Measurements from ENCODE around the gene FCN1.
"Not testable (repeated sequence)": the region's sequence is repeated elsewhere in the genome, so short reads cannot be mapped to it uniquely, and the experiment has no call there.

The FCN1 gene

DNA sequence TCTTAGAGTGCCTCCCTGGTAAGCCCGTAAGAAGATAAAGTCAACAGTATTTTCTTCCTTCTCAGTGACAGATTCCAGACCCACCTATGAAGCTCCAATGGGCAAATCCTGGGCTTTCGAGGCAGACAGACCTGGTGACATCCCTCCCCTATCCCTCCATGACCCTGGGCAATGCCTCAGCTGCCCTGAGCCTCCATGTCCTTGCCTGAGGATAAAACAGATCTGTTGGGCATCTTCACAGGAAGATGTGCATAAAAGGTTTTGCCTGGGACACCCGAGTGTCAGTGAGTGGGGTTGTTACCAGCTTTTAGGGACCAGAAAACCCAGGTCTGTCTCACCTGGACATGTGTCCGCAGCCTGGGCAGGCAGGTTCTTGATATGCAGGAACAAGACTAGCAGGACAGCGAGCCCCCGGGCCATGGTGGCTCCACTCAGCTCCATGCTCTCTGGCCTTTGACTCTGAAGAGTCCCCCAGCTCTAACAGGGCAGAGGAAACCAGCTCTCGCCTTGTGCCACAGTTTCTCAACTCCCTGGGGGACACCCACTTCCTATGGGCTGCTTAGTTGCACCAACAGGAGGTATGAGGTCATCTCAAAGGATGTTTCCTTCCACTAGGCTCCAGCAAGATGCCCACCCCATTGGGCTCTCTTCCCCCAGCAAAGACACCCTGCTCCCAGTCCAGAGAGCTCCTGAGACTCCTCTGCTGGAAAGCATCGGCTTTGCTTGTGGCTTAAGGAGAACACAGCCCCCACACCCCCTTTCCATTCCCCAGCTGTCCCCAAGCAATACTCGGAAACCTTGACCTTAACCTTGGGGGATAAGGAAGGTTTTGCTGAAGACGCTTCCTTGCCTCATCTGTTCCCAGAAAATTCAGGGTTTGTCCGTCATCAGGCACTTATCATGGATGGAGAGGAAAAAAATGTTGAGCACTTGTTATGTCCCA is at the start of gene FCN1:
FCN1 (minus strand) TSS at position 482 of the 943 bp plus-strand sequence; CDS start at position 441, 41 bp downstream.
- no peak for DNase-seq (ENCODE audit: low spot score)

DNA sequence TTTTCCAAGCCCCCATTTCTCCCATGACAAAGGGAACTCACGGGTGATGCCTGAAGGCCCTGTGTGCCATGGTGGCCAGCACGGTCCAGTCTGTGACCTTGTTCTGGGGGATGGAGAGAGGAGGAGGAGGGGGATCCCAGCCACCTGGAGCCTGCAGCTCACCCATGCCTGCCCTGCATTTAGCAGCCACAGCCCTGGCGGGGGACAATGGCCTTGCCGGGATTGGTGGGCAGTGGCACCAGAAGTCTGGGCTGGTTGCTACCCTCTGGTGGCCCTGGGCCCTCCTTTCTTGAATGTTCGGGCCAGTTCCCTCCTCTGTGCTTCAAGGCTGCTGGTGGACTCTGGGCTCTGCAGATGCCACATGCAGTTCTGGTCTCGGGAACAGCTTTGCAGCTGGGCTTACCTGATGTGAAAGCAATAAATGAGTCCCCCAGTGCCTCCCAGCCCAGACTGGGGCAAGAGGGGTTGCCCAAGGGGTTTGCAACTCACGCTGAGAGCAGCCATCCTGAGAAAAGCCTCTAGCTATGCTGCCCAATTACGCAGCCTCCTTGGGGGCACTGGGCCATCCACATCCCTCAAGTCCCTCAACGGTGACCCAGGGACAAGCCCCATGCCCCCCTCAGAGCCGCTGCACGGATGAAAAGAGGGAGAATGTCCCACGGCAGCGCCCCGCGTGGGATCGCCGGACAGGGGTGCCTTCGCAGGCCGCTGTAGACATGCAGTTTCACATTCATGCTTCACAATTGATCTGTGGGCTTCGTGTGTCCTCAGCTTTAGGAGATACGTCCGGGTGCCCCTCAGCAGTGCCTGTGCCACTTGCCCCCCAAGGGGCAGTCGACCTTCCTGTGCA is 49.2 kb upstream of the FCN1 start:
- no peak for DNase-seq (ENCODE audit: low spot score)

DNA sequence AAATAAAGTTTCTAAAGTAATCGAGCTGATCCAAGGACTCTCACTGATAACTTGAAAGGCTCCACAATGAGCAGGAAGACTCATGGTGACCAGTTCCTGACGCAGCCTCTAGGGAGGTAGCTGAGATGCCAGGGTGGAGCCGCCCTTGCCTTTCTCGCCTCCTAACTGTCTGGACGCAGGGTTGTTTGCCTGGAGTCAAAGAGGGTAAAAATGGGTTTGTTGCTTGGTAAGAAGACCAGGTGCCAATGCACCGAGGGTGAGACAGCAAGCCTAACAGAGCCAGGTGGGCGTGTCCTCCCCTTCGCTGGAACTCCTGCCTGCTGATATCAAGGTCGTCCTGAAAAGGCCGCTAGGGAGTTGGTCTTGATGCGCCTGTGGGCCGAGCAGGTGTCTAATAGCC is 48.6 kb upstream of the FCN1 start:
- DNase-seq (ENCODE audit: low spot score) = no peak

GRCh38 chr9:134965851-134966250 is 48.1 kb upstream of the FCN1 start:
- DNase-seq (ENCODE audit: low spot score) = no peak

DNA sequence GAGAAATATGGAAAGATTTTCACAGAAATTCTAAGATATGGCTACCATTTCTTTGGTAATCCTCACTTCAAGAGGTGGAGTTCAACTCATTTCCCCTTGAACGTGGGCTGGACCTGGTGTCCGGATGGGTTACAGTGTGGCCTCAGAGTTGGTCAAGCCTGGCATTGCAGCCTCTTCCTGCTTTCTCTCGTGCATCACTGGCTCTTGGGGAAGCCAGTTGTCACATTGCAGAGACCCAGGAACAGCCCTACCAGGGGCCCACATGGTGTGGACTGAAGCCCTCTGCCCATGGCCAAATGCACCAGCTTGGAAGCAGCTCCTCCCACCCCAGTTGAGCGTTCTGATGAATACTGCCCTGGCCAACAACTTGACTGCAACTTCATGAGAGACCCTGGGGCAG is 47.7 kb upstream of the FCN1 start:
- no peak for DNase-seq (ENCODE audit: low spot score)

DNA sequence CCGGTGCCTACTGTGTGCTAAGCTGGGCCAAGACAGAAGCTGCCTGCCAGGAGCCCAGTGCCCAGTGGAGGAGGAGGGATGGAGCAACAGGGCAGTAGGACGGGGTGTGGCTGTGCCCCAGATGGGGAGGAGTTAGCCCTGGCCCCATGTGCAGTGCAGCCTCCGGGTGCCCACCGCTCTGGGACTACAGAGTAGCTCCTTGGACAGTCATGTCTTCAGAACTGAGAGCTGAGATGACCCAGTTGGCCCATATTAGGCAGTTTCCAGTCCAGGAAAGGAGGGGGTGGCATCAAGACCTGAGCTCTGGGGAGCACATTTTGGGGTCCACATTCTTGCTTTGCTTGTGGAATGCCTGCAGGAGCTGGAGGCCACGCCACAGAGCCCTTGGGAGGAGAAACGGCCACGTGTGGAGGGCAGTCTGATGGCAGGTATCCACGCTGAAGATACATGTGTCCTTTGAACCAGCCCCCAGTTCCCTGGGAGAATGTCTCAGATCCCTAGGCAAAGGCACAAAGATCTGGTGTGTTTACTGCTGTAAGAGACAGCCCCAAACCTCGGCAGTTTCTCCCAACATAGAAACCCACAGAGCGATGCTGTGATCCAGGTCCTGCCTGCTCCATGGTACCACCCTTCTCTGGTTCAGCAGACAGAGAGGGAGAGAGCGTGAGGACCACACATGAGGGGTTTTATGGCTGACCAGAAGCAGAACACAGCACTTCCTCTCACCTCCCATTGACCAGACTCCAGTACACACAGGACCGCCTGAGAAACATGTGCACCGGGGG is 46.8 kb upstream of the FCN1 start:
- DNase-seq (ENCODE audit: low spot score) = no peak

- DNase-seq (ENCODE audit: low spot score) = no peak
Measured at GRCh38 chr9:134963546-134963945, 45.8 kb upstream of the FCN1 start.

DNA sequence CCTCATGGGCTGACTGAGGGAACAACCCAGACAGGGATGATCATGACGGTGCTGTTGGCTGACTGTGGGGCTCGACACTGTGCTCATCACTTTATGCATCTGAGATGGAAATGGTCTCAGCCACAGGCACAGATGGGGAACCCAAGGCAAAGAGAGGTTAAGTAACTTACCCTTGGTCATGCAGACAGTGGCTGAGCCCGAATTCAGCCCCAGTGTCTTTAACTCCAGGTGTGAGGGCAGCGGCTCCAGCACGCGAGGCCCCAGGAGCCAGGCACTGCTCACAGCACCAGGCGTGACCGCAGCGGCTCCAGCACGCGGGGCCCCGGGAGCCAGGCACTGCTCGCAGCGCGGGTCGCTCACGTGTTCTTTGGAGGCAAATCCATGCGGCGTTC is 45.3 kb upstream of the FCN1 start:
- DNase-seq (ENCODE audit: low spot score) = no peak

- no peak for DNase-seq (ENCODE audit: low spot score)
Measured at GRCh38 chr9:134962065-134962972, 44.6 kb upstream of the FCN1 start.

- no peak for DNase-seq (ENCODE audit: low spot score)
Measured at GRCh38 chr9:134961331-134962064, 43.8 kb upstream of the FCN1 start.

- DNase-seq (ENCODE audit: low spot score) = no peak
Measured at GRCh38 chr9:134960701-134961181, 43.0 kb upstream of the FCN1 start.

DNA sequence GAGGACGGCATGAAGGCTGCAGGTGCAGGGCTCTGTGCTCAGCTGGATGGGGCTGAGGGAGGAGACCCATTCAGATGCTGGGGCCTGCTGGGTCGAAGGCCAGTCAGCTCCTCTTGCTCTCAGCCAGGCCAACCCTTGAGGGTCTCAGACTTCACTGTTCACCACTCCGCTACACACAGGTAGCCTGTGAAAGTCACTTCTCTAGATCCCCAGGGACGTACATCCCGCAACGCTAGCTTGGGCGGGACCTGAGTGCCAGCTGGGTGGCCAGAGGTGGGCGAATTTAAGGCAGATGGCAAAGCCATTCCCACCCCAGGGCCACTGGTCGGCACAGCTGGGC is 42.2 kb upstream of the FCN1 start:
- no peak for DNase-seq (ENCODE audit: low spot score)

GRCh38 chr9:134959126-134959970 is 41.6 kb upstream of the FCN1 start:
- DNase-seq (ENCODE audit: low spot score) = no peak

DNA sequence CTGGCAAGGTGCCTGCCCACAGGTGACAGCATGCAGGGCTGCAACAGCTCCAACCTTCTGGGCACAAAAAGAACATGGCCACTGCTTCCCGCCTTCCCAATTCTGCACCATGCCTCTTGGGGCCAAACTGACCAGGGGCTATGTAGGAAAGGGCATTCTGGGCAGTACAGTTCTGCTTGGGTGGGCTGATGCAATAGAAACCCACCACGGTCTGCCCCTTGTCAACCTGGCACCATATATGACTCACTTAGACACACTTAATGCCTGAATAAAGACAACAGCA is 40.2 kb upstream of the FCN1 start:
- DNase-seq (ENCODE audit: low spot score) = no peak

DNA sequence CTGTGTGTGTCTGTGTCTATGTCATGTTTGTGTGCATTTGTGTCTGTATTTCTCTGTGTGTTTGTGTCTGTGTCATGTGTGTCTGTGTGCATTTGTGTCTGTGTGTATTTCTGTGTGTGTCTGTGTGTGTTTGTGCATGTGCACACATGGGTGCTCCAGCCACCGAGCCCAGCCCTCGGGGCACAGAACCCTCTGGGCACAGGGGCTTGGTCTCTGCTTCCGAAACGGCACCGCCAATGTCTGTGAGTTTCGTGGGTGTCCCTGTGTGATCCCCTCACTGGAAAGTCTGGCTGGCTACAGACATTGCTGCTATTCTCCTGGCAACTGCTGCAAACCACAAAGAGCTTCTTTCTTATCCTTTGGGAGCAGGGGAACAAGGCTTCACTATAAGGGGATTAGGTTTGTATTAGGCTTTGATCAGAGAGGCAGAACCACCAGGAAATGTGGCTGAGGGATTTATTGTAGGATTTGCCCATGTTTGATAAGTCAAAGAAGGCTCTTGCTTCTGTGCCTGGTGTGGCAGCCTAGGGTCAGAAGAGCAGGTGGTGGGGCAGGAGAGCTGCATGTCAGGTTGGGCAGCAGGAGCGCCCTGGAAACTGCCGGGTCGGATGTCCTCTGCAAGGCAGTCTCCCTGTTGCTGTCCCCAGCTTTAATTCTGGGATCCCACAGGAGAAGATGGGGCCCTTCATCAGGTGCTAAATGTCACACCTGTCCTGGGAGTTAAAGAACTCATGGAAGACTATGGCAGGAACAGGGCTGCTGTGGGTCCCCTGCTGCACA is 39.6 kb upstream of the FCN1 start:
- DNase-seq (ENCODE audit: low spot score) = peak; percentile 85

- DNase-seq (ENCODE audit: low spot score) = not testable (repeated sequence)
Measured at GRCh38 chr9:134956387-134956786, 38.7 kb upstream of the FCN1 start.

GRCh38 chr9:134955801-134956200 is 38.1 kb upstream of the FCN1 start:
- DNase-seq (ENCODE audit: low spot score) = no peak

- no peak for DNase-seq (ENCODE audit: low spot score)
Measured at GRCh38 chr9:134955156-134955555, 37.4 kb upstream of the FCN1 start.

- no peak for DNase-seq (ENCODE audit: low spot score)
Measured at GRCh38 chr9:134951994-134952393, 34.3 kb upstream of the FCN1 start.

All from pons (tissue), 1 donor.